Caco-2 (cell line): Measurements from ENCODE around the gene TPRG1L. TPM values are rescaled to one million over a fixed set of nuclear protein-coding genes. Genes with fewer than 3 reads are reported as not detected.
A peak's percentile ranks its signal among the peaks of the same experiment; 100 is the strongest.

Experiments
- BruUV-seq: library from RNA; stranded (reverse); fragments of 400-500 nt; replicated peaks from 2 replicates; lab custom pipeline; 2021; lab: Mats Ljungman, UMichigan
- CTCF ChIA-PET: fragments of 300-600 bp; sonication (Branson Sonifier 250); formaldehyde crosslinking; loops from one replicate; lab custom pipeline; 2022; ENCODE audit warnings: antibody characterized with exemption; lab: Charles Lee
- POLR2A ChIA-PET: fragments of 300-600 bp; sonication (Branson Sonifier 250); formaldehyde crosslinking; loops from one replicate; lab custom pipeline; 2022; ENCODE audit warnings: antibody characterized with exemption; lab: Charles Lee
- DNase-seq, 2 experiments: peaks; one replicate each; pipeline versions ENCODE4 v3.0.0 to v3.0.0-alpha.2; 2020 to 2022
- H3K27me3 ChIP-seq: replicated peaks from 2 replicates; pipeline ENCODE4 v1.6.0; 2011; ENCODE audit warnings: low read length; ENCODE audit not compliant: control insufficient read depth, insufficient read depth
- H3K36me3 ChIP-seq: 2 replicates; pipeline ENCODE4 v1.5.1; 2011; ENCODE audit warnings: low read length; ENCODE audit not compliant: control insufficient read depth, insufficient read depth
- H3K4me1 ChIP-seq: fragments of 250-450 bp; sonication (Bioruptor Pico); 2 replicates; pipeline ENCODE4 v1.5.1; 2020; ENCODE audit warnings: mild to moderate bottlenecking
- H3K4me3 ChIP-seq: 2 replicates; pipeline ENCODE4 v1.5.1; 2011; ENCODE audit warnings: low read depth, mild to moderate bottlenecking, control low read depth, low read length
- H3K9me3 ChIP-seq: fragments of 250-450 bp; sonication (Bioruptor Pico); 2 replicates; pipeline ENCODE4 v1.5.1; 2020; ENCODE audit warnings: mild to moderate bottlenecking, moderate library complexity
- H3K27ac Mint-ChIP-seq: one replicate; pipeline ENCODE4 v1.8.0; 2022; ENCODE audit warnings: mixed read lengths; ENCODE audit not compliant: unreplicated experiment
- H3K27me3 Mint-ChIP-seq: one replicate; pipeline ENCODE4 v1.8.0; 2022; ENCODE audit warnings: mixed read lengths; ENCODE audit not compliant: insufficient read depth, unreplicated experiment
- H3K36me3 Mint-ChIP-seq: one replicate; pipeline ENCODE4 v1.8.0; 2022; ENCODE audit warnings: mild to moderate bottlenecking, mixed read lengths; ENCODE audit not compliant: insufficient read depth, unreplicated experiment
- H3K4me1 Mint-ChIP-seq: one replicate; pipeline ENCODE4 v1.8.0; 2022; ENCODE audit warnings: low read depth, mixed read lengths; ENCODE audit not compliant: unreplicated experiment
- H3K4me3 Mint-ChIP-seq: one replicate; pipeline ENCODE4 v1.8.0; 2022; ENCODE audit warnings: mild to moderate bottlenecking, moderate library complexity, mixed read lengths; ENCODE audit not compliant: unreplicated experiment
- H3K9me3 Mint-ChIP-seq: one replicate; pipeline ENCODE4 v1.8.0; 2022; ENCODE audit warnings: mixed read lengths; ENCODE audit not compliant: unreplicated experiment
- intact Hi-C: fragments of 100-400 bp; cut with micrococcal nuclease; formaldehyde crosslinking; loops from one replicate; pipeline ENCODE4 v1.10.0; 2022; ENCODE audit not compliant: unreplicated experiment
- total RNA-seq: library from RNA; stranded (reverse); gene quantifications from 2 replicates; pipeline ENCODE4 v1.2.3, GENCODE V29; 2022
- TF ChIP-seq, protein P1 (sequence below), 2 experiments: fragments of 200-600 bp in 1 of 2; IDR thresholded peaks; 1 replicate in 1 of 2; 2 replicates in 1 of 2; pipeline versions ENCODE4 v1.5.1 to v1.8.0; 2011 to 2022; ENCODE audit warnings: antibody characterized with exemption in 1 of 2, control low read depth in 1 of 2, inconsistent platforms in 1 of 2, low read depth in 1 of 2, low read length in 1 of 2, mild to moderate bottlenecking in 1 of 2, moderate library complexity in 1 of 2; ENCODE audit not compliant: insufficient read depth in 1 of 2, severe bottlenecking in 1 of 2, unreplicated experiment in 1 of 2

Gene TPRG1L
- total RNA-seq, 1 experiment from 2014 or later = 43.9 TPM

DNA sequence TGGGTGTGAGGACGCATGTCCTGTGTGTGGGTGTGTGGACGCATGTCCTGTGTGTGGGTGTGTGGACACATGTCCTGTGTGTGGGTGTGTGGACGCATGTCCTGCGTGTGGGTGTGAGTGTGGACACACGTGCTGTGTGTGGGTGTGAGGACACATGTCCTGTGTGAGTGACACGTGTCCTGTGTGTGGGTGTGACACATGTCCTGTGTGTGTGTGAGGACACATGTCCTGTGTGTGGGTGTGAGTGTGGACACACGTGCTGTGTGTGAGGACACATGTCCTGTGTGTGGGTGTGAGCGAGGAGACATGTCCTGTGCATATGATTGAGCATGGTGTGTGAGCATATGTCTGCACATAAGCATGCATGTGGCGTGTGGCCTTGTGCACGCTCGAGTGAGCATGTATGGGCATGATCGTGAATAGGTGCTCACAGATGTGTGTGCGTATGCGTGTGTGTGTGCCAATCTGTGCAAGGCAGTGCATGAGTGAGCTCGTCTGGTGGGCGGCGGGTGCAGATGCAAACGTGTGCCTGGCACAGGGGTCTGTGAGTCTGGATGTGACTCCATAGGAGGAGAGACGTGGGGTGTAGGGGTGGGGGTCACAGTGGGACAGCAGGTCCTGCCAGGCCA lies 38.8 kb upstream of the TPRG1L start:
- Mint-ChIP-seq H3K4me1 (no peaks in the 10 kb centered on the region), H3K36me3 (peaks cover 5% of the 10 kb centered on the region), H3K27me3 (no peaks in the 10 kb centered on the region), H3K9me3 (no peaks in the 10 kb centered on the region), H3K27ac (no peak overlapping the region), H3K4me3 (no peak overlapping the region)
- DNase-seq = no peak
- TF ChIP-seq, protein P1, sequence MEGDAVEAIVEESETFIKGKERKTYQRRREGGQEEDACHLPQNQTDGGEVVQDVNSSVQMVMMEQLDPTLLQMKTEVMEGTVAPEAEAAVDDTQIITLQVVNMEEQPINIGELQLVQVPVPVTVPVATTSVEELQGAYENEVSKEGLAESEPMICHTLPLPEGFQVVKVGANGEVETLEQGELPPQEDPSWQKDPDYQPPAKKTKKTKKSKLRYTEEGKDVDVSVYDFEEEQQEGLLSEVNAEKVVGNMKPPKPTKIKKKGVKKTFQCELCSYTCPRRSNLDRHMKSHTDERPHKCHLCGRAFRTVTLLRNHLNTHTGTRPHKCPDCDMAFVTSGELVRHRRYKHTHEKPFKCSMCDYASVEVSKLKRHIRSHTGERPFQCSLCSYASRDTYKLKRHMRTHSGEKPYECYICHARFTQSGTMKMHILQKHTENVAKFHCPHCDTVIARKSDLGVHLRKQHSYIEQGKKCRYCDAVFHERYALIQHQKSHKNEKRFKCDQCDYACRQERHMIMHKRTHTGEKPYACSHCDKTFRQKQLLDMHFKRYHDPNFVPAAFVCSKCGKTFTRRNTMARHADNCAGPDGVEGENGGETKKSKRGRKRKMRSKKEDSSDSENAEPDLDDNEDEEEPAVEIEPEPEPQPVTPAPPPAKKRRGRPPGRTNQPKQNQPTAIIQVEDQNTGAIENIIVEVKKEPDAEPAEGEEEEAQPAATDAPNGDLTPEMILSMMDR (IDR thresholded peaks at IDR 0.05; ENCODE audit: insufficient read depth in 1 of 2, low read depth in 1 of 2, low read length in 1 of 2, severe bottlenecking in 1 of 2, unreplicated experiment in 1 of 2) = no peak
- Histone ChIP-seq H3K4me1 (0 out of 2 replicates have a peak, but pooled peaks cover 3% of the 10 kb centered on the region), H3K27me3 (no peaks in the 10 kb centered on the region), H3K9me3 (no peaks in the 10 kb centered on the region; the same call in 1 of the 2 replicates), H3K4me3 (no peak overlapping the region), H3K36me3 (no peaks in the 10 kb centered on the region)
- no TSS peak for BruUV-seq
- ChIA-PET POLR2A (no interaction called here), CTCF (interaction anchor here (2.9 kb wide), 1 partner anchor 33 kb away, joined by 35 read pairs; no protein-coding TSS in a partner anchor)
- intact Hi-C loops = no loop called here

DNA sequence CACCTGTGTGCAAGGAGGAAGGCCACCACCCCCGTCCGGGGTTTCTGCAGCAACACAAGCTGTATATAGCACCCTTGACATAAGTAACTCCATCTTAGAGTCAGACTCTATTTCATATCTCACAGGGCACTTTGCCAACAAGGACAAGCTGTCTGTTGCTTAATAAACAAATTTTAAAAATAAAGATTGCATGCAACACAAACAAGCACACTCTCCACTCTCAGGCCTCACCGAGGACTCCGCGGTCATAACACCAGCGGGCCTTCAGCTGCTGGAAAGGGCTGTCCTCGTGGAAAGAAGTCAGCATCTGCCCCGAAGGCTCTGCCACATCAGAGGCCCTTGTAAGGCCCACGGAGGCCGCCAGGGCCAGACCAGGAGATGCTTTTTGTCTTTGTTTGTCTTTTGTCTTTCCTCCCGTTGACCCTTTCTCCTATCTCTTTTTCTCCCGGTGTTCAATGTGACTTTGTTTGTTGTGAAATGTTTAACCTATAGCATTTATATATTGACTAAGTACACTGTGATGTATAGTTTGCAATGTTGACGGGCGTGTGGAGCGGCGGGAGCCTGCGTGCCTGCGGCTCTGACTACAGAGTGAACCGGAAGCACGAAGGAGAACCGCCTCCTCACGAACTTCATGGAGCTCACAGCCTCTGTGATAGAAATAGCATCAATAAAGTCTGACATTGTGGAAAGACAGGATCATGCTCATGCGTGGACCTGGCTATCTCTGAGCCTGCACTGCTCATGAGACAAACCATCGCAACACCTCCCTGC lies 37.6 kb upstream of the TPRG1L start:
- no peaks in the 10 kb centered on the region for H3K36me3 ChIP-seq
- H3K9me3 ChIP-seq = no peaks in the 10 kb centered on the region; the same call in 1 of the 2 replicates
- Mint-ChIP-seq H3K27ac (no peak overlapping the region), H3K27me3 (no peaks in the 10 kb centered on the region), H3K4me1 (no peaks in the 10 kb centered on the region), H3K9me3 (no peaks in the 10 kb centered on the region), H3K36me3 (peaks cover 5% of the 10 kb centered on the region), H3K4me3 (no peak overlapping the region)
- no TSS peak for BruUV-seq
- H3K4me3 ChIP-seq = no peak overlapping the region
- ChIA-PET POLR2A (interaction anchor here (0.5 kb wide), 1 partner anchor 126 kb away, joined by 3 read pairs; no protein-coding TSS in a partner anchor), CTCF (interaction anchor here (0.7 to 2.9 kb wide), 5 partner anchors 20 to 134 kb away, joined by 3 to 35 read pairs (median 4); no protein-coding TSS in a partner anchor)
- 0 out of 2 replicates have a peak, but pooled peaks cover 3% of the 10 kb centered on the region for H3K4me1 ChIP-seq
- no peaks in the 10 kb centered on the region for H3K27me3 ChIP-seq
- intact Hi-C loops = loop anchor here (1.0 kb wide), 1 partner anchor 32 kb away; no protein-coding TSS in a partner anchor
- TF ChIP-seq, protein P1 (IDR thresholded peaks at IDR 0.05; ENCODE audit: insufficient read depth in 1 of 2, low read depth in 1 of 2, low read length in 1 of 2, severe bottlenecking in 1 of 2, unreplicated experiment in 1 of 2) = peak in 1 of 2 experiments; percentile 0
- DNase-seq = peak in 1 of 2 experiments; percentile 27

DNA sequence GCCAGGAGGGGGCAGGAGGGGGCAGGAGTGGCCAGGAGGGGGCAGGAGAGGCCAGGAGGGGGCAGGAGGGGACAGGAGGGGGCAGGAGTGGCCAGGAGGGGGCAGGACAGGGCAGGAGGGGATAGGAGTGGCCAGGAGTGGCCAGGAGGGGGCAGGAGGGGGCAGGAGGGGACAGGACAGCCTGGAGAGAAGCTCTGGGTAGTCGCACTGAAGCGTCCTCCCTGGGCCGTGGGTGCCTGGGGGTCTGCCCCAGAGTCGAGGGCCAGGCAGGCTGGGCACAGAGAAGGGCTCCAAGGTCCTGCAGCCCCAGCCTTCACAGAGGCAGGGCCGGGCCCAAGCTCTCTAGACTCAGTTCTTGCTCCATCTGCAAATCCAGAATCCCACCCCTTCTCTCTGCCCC lies 36.4 kb upstream of the TPRG1L start:
- peak in 1 of 2 experiments; percentile 28 for DNase-seq
- intact Hi-C loops = no loop called here
- Histone ChIP-seq H3K27me3 (no peaks in the 10 kb centered on the region), H3K9me3 (no peaks in the 10 kb centered on the region; the same call in 1 of the 2 replicates), H3K36me3 (no peaks in the 10 kb centered on the region), H3K4me1 (0 out of 2 replicates have a peak, but pooled peaks cover 3% of the 10 kb centered on the region), H3K4me3 (no peak overlapping the region)
- H3K27ac Mint-ChIP-seq = peak overlapping the region; percentile 69
- ChIA-PET CTCF (interaction anchor here (0.6 to 2.9 kb wide), 10 partner anchors 18 to 231 kb away, joined by 3 to 35 read pairs (median 3); partner anchors contain the start of gene MEGF6), POLR2A (no interaction called here)
- H3K9me3 Mint-ChIP-seq = no peaks in the 10 kb centered on the region
- H3K4me3 Mint-ChIP-seq = no peak overlapping the region
- H3K4me1 Mint-ChIP-seq = no peaks in the 10 kb centered on the region
- H3K27me3 Mint-ChIP-seq = no peaks in the 10 kb centered on the region
- H3K36me3 Mint-ChIP-seq = peaks cover 5% of the 10 kb centered on the region
- TF ChIP-seq, protein P1 (IDR thresholded peaks at IDR 0.05; ENCODE audit: insufficient read depth in 1 of 2, low read depth in 1 of 2, low read length in 1 of 2, severe bottlenecking in 1 of 2, unreplicated experiment in 1 of 2) = no peak
- BruUV-seq = no TSS peak
